ENCODE data around the gene MAMLD1.
A peak's percentile ranks its signal among the peaks of the same experiment; 100 is the strongest.

MAMLD1 gene

DNA sequence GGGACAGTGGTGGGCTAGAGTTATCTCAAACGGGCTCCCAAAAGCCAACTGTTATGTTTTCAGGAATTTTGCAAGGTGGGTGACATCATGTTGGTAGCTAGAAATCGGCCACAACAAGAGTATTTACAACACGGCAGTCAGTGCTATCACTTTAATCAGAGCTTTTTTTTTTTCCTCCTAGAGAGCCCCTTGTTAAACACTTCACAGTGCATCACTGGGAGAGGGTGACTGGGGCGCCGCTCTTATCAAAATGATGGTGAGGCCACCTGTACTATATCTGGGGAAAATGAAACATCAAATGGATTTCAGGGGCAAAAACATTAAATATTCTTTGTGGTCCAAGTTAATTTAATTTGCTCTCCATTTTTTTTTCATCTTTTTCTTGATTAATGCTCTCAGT is 44.9 kb downstream of the MAMLD1 start:
- no peak for DNase-seq (ENCODE audit: low spot score)

DNA sequence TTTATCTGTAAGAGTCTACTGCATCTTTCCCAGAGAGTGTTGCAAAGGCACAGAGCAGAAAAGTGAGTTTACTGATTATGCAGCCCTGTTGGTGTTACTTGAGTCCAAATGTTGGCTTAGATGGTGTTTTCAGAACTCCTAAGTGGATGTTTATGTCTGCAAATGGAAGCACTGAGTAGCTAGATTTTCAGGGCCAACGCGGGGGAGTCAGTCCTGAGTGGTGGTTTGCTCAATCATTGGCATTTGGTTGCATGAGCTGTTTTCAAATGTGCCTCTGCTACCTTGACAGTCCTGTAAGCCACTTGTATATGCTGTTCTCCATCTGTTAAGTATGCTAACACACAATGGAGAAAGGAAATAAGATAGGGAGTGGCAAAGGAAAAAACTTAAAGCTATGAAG is 45.4 kb downstream of the MAMLD1 start:
- DNase-seq (ENCODE audit: low spot score) = no peak

DNA sequence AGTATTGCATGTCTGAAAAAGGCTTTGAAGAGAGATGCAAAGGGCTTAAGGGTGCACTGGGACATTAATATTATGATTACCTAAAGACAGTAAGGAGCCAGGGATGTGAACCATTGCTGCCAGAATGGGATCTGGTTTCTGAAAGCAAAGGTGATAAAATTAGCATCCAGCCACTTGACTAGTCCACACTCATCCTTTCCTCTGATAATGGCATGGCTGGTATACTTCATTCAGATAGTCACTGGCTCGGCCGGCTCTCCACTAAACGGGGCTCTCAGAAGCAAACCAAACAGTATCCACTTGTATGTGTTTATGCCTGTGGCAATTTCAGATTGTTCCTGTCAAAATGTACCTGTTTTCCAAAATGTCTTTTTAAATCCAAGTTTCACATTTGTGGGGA is 46.4 kb downstream of the MAMLD1 start:
- no peak for DNase-seq (ENCODE audit: low spot score)

DNA sequence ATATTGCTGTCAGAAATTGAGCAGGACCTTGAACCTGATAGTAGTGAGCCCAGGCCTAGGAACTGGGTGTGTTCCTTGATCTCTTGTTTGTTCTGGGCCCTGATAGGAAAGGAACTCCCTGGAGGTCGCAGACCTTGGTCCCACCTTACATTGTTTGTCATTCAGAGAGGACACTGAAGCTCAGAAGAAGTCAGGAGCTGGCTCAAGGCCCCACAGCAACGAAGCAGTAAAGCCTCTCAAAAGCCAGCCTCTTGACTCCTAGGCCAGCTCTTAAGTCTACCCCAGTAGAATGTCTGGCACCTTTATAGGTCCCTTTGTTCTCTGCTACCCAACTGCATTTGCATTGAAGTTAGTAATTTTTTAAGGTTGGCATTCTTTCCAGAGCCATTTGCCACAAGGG is 46.8 kb downstream of the MAMLD1 start:
- no peak for DNase-seq (ENCODE audit: low spot score)

DNA sequence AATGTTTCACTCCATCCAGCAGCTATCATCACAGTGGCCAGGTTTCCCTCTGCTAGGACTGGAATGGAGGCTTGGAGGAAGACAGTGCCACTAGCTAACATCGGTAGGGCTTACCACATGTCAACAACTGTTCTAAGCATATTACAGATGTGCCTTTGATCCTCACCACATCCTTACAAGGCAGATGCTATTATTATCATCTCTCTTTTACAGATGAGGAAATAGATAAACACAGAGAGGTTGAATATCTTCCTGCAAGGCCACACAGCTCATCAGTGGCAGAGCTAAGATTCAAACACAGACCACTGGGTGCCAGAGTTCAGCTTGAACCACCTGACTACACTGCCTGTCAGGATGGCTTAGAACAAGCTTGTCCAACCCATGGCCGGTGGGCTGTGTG is 47.4 kb downstream of the MAMLD1 start:
- peak; percentile 9 for DNase-seq (ENCODE audit: low spot score)

DNA sequence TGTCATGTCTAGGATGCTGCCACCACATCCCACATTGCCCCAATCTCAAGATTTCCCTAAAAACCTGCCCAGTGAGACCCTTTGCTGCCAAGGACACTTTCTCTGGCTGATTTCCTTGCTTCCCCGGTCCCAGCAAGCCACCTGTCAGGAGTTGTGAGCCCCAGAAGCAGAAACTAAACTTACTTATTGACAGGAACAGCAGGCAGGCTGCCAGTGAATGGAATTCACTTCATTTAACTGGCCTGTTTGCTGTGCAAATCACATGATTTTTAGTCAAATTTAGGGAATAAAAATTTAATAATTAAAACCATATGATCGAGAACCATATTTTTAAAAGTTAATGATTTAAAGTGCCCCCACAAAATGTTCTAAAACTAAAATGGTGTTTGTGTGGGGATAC is 48.5 kb downstream of the MAMLD1 start:
- DNase-seq (ENCODE audit: low spot score) = no peak

DNA sequence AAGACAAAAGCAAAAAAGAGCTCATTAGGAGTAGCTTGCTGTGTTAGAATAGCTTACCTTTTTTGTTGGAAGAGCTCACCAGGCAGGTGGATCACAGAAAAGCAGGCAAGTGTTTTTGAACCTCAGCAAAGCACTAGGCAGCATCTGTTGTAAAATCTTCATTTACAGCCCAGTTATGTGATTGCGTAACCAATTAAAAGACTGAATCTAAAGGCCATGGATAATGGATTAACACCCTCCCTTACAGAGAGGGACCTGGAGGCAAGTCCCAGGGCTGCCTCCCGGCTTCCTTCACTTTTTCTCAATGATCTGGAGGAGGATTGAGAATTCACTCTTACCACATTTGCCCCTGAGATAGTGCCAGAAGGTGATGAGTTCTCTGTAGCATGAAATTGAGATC is 51.1 kb downstream of the MAMLD1 start:
- no peak for DNase-seq (ENCODE audit: low spot score)

DNA sequence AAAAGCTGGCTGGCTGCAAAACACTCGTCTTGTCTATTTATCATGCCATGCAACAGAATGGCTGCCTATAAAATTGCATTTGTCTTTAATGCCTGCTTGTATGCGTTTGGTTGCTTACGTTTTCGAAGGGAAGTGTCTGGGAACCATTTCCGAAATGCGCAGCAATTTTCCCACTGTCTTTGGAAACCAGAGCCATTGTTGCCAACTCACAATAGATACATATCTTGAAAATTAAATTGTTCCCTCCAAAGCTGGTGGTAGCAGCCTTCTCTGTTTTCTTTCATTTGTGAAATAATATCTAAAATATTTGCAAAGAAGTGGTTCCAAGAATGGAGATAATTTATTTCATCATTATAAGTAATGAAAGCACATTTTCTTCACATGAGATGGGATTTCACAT is 53.4 kb downstream of the MAMLD1 start:
- DNase-seq (ENCODE audit: low spot score) = no peak

DNA sequence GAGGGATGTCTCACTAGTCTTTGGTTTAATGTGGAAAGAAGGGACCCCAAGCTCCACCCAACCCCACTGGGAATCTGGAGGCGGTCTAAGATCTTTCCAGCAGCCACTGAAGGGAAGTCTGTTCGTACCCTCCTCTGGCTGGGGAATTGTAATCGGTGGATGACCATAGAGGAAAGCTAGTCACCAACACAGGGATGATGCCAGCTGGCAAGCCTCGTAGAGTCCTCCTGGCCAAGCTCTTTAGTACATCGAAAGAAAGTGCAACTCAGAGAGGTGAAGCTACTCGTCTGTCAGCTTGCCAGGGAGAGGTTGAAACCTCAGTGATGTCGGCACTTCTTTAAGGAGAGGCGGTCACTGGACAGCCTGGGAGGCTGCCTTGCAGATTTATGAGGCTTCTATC is 58.7 kb downstream of the MAMLD1 start:
- no peak for DNase-seq (ENCODE audit: low spot score)

DNA sequence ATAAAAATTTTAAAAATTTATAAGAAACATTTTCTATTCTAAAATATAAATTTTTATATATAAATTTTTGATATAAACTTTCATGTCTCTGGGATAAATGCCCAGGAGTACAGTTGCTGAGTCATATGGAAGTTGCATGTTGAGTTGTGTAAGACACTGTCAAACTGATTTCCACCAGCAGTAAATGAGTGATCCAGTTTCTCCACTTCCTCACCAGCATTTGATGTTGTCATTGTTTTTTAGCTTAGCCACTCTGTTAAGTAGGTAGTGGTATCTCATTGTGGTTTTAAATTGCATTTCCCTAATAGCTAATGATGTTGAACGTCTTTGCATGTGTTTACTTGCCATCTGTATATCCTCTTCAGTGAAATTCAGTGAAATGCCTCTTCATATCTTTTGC is 66.5 kb downstream of the MAMLD1 start:
- no peak for DNase-seq (ENCODE audit: low spot score)

DNA sequence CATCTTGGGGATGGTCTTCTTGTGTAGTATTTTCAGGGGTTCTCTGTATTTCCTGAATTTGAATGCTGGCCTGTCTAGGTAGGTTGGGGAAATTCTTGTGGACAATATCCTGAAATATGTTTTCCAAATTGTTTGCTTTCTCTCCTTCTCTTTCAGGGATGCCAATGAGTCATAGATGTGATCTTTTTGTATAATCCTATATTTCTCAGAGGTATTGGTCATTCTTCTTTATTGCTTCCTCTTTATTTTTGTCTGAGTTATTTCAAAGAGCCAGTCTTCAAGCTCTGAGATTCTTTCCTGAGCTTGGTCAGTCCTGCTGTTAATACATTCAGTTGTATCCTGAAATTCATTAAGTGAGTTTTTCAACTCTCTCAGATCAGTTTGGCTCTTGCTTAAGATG is 73.1 kb downstream of the MAMLD1 start:
- DNase-seq (ENCODE audit: low spot score) = no peak

DNA sequence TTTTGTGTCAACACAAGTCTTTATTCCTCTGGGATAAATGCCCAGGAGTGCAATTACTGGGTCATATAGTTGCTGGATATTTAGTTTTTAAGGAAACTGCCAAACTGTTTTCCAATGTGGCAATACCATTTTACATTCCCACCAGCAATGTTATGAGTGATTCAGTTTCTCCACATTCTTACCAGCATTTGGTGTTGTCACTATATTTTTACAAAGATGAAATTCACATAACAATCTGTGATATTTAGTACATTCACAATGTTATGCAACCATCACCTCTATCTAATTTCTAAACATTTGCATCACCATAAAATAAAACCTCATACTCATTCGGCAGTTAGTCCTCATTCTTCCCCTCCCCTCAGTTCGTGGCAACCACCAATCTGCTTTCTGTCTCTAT is 75.0 kb downstream of the MAMLD1 start:
- DNase-seq (ENCODE audit: low spot score) = no peak

DNA sequence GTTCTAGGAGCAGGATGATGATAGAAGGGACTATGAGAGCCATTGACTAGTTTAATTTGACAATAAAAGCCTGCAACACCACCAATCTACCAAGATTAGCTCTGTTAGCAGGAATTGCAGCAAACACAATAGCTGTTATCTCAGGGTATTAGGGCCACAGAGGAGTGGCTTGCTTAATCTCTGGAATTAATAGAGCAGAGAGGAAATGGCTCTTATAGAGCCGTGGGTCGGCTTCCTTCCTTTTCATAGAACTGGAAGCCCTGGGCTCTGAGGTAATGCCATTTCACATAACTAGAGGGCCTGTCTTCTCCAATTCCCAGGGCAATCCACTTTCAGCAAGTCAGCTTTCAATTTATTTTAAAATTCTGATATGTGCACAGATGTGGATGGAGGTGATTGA is 83.0 kb downstream of the MAMLD1 start:
- no peak for DNase-seq (ENCODE audit: low spot score)

DNA sequence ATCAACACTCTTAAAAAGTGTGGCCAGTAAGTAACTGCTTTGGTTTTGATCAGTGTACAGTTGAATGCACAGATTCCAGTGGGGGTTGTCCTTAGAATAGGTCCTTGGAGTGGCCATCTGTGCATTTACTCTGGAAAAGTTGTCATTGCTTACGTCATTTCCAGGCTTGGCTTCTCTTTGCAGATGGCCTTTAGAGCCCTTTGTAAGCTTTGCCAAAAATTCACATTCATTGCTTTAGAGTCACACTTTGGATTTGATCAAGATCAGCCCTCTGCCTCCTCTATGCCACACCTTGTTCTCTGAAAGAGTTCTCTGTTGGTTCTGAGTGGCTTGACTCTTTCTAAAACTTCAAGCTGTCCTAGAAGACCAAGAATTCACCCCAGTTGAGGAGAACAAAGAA is 83.9 kb downstream of the MAMLD1 start:
- no peak for DNase-seq (ENCODE audit: low spot score)

DNA sequence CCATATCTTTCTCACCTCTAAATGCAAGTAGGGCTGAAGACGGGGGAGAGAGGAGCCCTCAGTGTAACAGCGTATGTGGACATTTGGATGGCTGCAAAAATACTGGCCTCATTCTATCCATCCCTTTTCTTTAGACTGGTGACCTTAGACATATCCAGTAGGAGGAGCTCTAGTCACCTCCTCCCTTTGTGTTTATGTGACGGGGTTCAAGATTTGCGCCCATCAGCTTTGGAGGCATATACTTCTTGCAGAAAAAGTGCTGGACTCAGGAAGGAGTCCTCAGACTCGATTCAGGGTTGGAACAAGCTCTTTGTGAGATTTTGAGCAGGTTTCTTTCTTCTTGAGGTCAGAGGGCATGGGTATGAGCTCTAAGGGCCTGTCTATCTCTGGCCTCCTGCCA is 86.2 kb downstream of the MAMLD1 start:
- no peak for DNase-seq (ENCODE audit: low spot score)

DNA sequence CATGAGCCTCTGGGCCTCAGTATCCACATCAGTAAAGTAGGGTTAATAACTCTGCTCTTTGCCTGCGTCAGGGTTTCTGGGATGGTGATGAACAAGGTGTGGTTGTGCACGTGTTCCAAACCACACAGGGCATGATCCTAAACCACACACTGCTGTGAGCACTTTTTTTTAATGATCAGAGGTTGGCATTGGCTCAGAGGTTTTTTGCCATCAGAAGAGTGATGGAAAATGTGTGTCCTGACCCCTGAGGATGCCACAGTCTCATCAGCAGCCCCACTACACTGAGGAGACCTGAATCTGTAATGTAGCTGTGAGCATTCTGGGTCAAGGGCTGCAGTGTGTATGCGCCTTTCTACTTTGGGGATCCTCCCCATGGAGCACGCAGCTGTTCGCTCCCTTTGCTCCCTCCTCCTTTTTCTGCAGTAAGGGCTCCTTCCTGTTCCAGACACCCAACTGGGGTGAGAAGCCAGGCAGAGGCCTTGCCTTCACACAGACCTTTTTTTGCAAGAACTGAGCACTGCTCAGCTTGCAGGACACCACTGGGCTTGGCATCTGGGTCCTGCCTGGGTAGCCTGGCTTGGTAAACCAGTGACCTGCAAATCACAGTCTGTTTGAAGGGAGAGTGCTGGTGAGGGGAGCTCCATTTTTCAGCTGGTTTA is 87.5 kb downstream of the MAMLD1 start:
- DNase-seq (ENCODE audit: low spot score) = peak; percentile 36

DNA sequence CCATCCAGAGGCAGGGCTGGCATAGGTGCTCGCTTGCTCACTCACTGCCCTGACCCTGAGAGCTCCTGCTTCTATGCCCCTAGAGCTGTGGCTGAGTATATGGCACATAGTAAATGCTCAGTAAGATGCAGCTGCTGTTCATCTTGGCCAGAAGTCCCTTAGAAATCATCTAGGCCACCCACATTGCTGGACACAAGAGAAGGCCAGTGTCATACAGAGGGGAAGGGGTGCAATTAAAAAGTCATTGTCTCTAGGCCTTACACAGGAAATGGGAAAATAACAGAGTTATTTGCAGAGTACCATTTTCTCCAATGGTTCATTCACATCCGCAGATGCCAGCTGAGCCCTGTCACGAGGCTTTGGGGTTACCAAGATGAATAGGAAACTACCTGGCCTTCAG is 88.8 kb downstream of the MAMLD1 start:
- DNase-seq (ENCODE audit: low spot score) = no peak

DNA sequence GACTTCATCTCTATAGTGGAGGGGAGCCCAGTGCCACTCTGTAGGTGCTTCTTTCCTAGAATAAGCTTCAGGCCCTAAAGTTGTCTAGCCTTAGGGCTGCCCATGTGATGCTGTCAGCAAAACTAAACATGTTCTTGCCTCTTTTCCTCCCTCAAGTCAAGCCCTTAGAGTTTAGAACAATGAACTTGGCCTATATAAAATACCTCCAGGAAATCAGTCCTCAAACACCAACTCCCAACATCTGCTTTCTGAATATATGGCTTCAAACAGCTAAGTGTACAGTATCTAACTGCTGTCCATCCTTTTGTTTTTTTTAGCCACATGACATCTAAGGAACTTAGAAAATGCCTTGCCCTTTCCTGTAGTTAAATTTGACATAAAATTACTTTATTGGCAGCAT is 91.0 kb downstream of the MAMLD1 start:
- DNase-seq (ENCODE audit: low spot score) = no peak

DNA sequence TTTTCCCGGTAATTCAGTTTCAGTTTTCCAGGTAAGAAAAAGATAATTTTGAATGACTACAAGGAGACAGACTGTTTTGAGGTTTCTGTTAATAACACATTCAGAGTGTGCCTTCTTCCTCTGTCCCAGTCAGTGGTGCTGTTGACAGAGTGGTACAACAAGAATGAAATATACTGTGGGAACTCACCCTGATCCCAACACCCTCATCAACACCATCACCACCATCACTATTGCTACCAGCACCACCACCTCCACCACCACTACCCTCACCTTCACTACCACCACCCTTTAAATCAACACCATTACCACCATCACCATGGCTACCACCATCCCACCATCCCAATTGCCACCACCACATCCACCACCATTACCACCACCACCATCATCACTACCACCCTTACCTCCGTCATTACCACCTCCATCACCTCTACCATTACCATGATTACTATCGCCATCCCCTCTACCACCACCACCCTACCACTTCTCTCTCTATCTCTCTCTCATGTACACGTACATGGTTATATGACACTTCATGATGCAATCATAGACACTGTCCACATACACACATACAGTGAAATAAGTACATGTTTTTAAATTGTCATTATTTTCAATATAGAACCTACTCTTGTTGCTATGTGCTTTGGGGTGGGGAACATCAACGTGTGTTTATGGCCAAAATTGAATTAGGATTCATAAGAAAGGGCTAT is 91.5 kb downstream of the MAMLD1 start:
- DNase-seq (ENCODE audit: low spot score) = no peak

DNA sequence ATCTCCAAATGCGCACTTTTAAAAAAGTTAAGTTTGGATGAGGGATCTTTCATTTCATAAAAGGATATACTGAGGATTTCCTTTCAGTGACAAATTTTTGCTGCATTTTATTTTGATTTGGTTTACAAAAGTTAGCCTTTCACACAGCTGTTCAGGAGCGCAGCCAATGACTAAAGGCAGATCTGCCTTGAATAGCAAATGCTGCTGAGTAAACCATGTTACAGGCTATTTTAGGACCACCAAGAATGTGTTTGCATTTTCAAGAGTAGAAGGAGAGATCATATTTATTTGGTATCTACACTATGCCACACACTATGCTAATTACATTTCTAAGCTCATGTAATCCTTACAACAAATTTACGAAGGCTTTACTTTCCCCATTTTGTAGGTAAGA is 92.1 kb downstream of the MAMLD1 start:
- DNase-seq (ENCODE audit: low spot score) = no peak

DNA sequence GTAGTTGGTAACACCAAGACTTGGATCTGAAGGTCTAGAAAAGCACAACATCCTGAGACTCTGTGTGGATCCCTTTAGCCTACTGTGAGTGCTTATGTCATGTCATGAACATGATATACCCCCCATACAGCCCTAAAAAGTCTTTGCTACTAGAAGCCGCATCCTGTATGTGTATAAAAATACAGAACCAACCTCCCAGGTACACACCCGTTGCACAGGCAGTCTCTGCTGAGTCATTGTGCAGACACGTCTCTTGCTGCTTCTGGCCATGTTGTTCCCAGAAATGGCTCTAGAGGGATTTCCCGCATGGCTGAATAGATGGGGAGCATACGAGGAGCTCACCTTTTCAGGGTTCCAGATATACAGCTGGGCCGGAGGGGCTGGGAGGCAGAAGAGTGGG is 93.3 kb downstream of the MAMLD1 start:
- DNase-seq (ENCODE audit: low spot score) = no peak

DNA sequence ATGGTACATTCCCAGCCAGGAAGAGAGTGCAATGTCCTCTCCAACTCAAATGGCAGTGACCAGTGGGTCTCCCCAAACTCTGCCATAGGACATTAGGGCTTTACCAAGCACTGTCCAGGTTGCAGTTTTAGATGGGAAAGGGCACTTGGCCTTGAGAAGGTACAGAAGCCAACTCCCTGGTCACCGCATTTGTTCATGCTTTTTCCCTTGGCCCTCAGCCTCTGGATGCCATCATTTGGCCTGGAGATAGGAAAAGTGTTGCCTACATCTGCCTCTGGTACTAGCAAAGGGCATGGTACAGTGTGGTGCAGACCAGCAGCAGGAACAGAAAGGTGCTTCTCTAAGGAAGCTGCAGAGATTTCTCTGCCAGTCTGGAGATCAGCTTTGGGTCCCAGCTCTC is 93.8 kb downstream of the MAMLD1 start:
- DNase-seq (ENCODE audit: low spot score) = no peak

DNA sequence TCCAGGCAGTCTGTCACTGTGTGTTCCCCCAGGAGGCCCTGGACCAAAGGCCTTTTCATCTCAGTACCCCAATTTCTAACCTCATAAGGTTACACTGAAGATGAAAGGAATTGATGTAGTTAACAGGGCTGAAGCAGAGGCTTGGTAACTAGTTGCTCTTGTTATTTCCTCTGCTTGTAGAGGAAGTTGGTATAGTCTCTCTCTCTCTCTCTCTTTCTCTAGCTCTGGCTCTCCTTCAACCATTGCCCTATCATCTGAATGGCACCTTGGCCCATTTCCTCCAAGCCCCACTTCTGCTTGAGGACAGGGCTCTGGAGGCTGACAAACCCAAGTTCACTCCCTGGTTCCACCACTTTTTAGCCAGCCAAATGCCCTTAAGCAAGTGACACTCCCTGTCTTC is 96.1 kb downstream of the MAMLD1 start:
- DNase-seq (ENCODE audit: low spot score) = no peak

DNA sequence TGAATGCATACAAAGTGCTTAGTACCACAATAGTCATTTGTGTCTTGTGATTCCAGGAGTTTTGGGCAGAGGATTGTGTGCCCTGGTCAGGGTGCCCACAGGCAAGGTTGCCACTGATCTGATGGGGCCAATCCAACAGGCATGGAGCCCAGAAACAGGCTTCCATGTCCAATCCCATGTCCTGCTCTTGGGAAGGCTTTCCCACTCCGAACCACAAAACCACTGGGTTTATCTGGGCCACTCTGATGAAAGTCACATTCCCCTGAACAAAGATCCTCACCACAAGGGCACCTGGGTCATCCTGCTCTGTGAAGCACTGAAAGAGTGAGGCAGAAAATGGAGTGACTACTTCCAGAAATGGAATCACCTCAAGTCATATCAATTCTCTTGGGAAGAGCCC is 96.9 kb downstream of the MAMLD1 start:
- DNase-seq (ENCODE audit: low spot score) = no peak
